ENCODE results near the gene HPCAL1.
"Not testable (repeated sequence)": the region's sequence is repeated elsewhere in the genome, so short reads cannot be mapped to it uniquely, and the experiment has no call there.

Gene HPCAL1

GRCh38 chr2:10433264-10433946 is 130.7 kb downstream of the HPCAL1 start:
- FAIRE-seq (peak; percentile 100), DNase-seq (ENCODE audit: insufficient read length, low spot score) (no peak)

- no peak for DNase-seq (ENCODE audit: insufficient read length, low spot score)
- peak; percentile 4 for FAIRE-seq
These were observed 131.5 kb downstream of the HPCAL1 start for GRCh38 chr2:10433947-10434885.

DNA sequence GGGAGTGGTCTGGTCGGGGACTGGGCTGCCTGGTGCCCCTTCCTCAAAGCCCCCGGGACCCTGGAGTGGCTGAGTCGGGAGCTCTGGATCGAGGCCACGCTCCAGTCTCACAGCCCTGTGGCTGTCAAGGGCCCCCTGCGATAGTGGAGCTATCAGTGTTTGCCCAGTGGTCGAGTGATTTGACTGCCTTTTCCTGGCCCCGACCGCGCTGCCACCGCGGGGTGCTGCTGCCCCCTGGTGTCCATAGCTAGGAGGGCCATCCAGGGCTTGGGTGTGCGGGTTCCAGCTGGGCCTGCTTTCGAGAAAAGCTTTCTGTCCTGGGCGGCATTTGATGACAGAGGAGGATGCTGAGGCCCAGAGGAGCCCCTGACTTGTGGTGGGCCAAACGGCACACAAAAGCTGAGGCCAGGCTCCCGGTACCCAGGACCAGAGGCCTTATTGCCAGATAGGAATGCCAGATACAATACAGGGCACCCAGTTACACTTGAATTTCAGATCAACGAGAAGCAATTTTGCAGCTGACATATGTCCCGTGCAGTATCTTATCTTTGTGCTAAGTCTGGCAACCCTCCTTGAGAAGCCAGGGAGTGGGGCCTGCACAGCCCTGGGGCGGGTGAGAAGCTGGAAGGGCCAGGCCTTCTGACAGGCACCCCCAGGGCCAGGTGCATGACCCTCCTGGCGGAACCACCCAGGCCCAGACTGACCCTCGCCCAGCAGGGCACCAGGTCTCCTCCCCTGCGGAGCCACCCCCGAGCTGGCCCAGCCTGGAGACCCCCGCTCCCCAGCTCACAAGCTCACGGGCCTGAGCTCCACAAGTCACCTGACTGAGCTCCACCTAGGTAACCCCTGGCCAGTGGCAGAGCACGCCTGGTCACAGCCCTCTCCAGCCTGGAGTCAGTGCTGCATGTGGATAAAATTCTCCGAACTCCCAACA is 132.4 kb downstream of the HPCAL1 start:
- DNase-seq (ENCODE audit: insufficient read length, low spot score): peak; percentile 89
- FAIRE-seq: peak; percentile 63

- no peak for FAIRE-seq
- DNase-seq (ENCODE audit: insufficient read length, low spot score): no peak
These were observed 133.1 kb downstream of the HPCAL1 start for GRCh38 chr2:10435820-10436204.

DNA sequence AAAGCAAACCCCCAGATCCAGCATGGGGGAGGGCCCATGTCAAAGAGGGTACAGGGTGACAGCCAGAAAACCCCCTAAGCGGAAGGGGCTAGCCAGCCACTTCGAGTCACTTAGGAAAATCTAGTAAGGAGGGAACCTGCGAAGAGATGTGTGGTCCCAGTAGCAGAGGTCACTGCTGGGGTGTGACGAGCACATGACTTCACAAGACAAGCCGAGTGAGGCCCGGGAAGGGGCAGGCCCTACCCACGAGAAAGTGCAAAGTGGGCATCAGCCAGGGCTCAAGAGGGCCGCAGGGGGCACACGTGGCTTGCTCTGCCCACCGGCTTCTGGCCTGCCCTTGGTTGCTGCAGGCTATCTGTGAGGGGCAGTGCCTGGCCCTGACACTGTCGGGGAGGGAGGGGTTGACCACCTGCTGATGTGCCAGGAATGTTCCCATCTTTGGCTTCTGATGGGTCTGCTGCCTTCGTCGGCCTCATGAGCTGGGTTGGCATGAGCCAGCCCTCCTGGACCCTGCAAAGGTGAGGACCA is 133.9 kb downstream of the HPCAL1 start:
- no peak for DNase-seq (ENCODE audit: insufficient read length, low spot score)
- peak; percentile 28 for FAIRE-seq

GRCh38 chr2:10437806-10438205 is 135.1 kb downstream of the HPCAL1 start:
- no peak for DNase-seq (ENCODE audit: insufficient read length, low spot score)
- FAIRE-seq: no peak

GRCh38 chr2:10438688-10439087 is 136.0 kb downstream of the HPCAL1 start:
- DNase-seq (ENCODE audit: insufficient read length, low spot score) (no peak), FAIRE-seq (no peak)

- FAIRE-seq (no peak), DNase-seq (ENCODE audit: insufficient read length, low spot score) (no peak)
These were observed 136.6 kb downstream of the HPCAL1 start for GRCh38 chr2:10439185-10439879.

DNA sequence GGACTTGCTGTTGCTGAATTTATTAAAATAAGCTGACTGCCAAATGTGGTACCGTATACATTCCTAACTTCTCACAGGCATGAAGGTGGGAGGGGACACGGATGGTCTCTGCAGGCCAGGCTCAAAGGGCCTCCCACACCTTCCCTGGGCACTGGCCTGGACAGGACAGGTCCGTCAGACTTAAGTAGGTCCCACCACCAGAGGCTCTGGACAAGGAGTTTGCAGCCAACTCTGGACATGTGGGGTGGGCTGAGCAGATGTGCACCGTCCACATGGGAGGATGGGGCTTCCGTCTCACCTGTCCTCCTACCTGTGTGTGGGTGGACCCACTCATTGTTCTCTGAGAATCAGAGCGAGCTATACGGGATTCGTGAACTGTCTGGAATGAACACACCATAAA is 137.3 kb downstream of the HPCAL1 start:
- no peak for FAIRE-seq
- DNase-seq (ENCODE audit: insufficient read length, low spot score): no peak

- no peak for DNase-seq (ENCODE audit: insufficient read length, low spot score)
- no peak for FAIRE-seq
These were observed 138.0 kb downstream of the HPCAL1 start for GRCh38 chr2:10440736-10441135.

GRCh38 chr2:10441948-10442347 is 139.2 kb downstream of the HPCAL1 start:
- FAIRE-seq: no peak
- no peak for DNase-seq (ENCODE audit: insufficient read length, low spot score)

GRCh38 chr2:10442469-10443126 is 139.9 kb downstream of the HPCAL1 start:
- DNase-seq (ENCODE audit: insufficient read length, low spot score); FAIRE-seq: not testable (repeated sequence)

DNA sequence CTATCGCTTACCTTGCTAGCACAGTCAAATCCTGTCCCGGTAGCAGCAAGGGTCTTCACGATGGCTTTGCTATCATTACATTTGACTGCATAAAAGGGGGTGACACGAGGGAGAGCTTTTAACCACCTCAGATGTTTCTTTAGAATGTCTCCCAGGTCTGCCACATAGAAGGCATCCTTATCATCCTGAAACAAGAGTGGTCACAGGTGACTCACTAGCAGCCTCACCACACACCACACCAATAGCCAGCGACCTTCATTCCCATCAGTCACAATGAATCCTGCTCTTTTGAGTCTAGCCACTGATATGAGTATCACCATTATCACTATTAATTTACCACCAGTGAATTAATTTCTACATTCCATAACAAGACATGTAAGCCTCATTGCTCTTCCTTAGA is 141.8 kb downstream of the HPCAL1 start:
- FAIRE-seq: no peak
- DNase-seq (ENCODE audit: insufficient read length, low spot score): no peak

- DNase-seq (ENCODE audit: insufficient read length, low spot score) (no peak), FAIRE-seq (no peak)
These were observed 143.9 kb downstream of the HPCAL1 start for GRCh38 chr2:10446631-10447030.

- FAIRE-seq: no peak
These were observed 144.7 kb downstream of the HPCAL1 start for GRCh38 chr2:10447300-10447894.

GRCh38 chr2:10447895-10448575 is 145.3 kb downstream of the HPCAL1 start, which contains the start of gene ODC1:
TSS of gene ODC1 (minus strand) at chr2:10448327. CDS start at chr2:10445032, 3,295 bp downstream.
- DNase-seq (ENCODE audit: insufficient read length, low spot score) (peak; percentile 32), FAIRE-seq (peak; percentile 69)

More at GRCh38 chr2:10447300-10447894, 144.7 kb downstream of the HPCAL1 start:
- no peak for DNase-seq (ENCODE audit: insufficient read length, low spot score)

DNA sequence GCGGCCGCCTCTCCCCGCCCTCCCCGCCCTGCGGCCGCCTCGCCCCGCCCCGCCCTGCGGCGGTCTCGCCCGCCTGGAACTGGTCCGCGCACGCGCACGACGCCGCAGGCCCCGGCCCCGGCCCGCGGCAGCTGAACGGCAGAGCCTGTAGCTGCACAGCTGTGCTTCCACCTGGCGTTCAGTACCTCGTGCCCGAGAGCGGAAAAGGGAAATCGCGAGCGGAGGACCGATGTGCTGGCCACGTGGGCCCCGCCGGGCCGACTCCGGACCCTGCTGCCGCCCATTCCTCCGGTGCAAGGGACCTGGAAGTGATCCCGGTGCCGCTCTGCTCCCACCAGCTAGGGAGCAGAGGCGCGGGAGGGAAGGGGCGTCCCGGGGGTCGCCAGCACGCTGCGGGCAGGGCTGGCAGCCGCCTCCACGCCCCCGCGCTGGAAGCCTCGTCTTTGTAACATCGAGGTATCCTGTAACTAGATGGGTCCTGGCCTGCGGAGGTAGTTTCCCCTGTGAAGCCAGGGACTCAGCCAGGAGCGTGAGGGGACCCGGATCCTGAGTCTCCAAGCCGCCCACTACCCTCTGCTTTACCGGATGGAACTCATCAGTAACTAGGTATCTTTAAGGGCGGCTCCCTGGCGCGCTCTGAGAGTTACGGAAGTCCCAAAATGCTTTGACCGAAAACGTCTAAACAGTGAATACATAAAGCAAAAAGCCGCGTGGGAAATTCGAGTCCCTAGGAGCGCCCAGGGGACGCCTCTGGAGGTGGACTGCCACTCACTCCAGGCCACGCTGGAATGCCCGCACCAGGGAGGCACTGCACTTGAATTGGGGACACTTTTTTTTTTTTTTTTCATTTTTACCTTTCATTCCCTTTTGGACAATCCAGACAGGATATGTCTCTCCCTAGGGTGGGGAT is 146.1 kb downstream of the HPCAL1 start:
- DNase-seq (ENCODE audit: insufficient read length, low spot score): peak; percentile 95
- FAIRE-seq: no peak
